DMS153 treated with DMSO at 0.1 percent for 48 hours (cell line): ENCODE data around the gene MAP2K5.

Experiments
- DNase-seq: peaks from one replicate; lab custom pipeline; 2025; ENCODE audit not compliant: unreplicated experiment; lab: John Stamatoyannopoulos, UW

The MAP2K5 gene

GRCh38 chr15:67746450-67746849, 203.9 kb downstream of the MAP2K5 start:
- DNase-seq = no peak

- no peak for DNase-seq
Observed at GRCh38 chr15:67747921-67748320, 205.4 kb downstream of the MAP2K5 start.

- no peak for DNase-seq
Observed at GRCh38 chr15:67750371-67750770, 207.9 kb downstream of the MAP2K5 start.

GRCh38 chr15:67753891-67754290, 211.4 kb downstream of the MAP2K5 start:
- no peak for DNase-seq

GRCh38 chr15:67755264-67755663, 212.8 kb downstream of the MAP2K5 start:
- DNase-seq = no peak

GRCh38 chr15:67755936-67756335, 213.4 kb downstream of the MAP2K5 start:
- no peak for DNase-seq

GRCh38 chr15:67758619-67759300, 216.3 kb downstream of the MAP2K5 start:
- no peak for DNase-seq

GRCh38 chr15:67760901-67761300, 218.4 kb downstream of the MAP2K5 start:
- DNase-seq = no peak

- DNase-seq = peak; percentile 9
Observed at GRCh38 chr15:67761343-67761742, 218.8 kb downstream of the MAP2K5 start.

GRCh38 chr15:67762610-67763368, 220.3 kb downstream of the MAP2K5 start:
- no peak for DNase-seq

GRCh38 chr15:67765701-67766100, 223.2 kb downstream of the MAP2K5 start:
- DNase-seq = no peak

- DNase-seq = no peak
Observed at GRCh38 chr15:67766968-67767367, 224.5 kb downstream of the MAP2K5 start.

- DNase-seq = no peak
Observed at GRCh38 chr15:67768313-67768977, 225.9 kb downstream of the MAP2K5 start.

GRCh38 chr15:67769497-67770357, 227.2 kb downstream of the MAP2K5 start:
- DNase-seq = no peak

- DNase-seq = no peak
Observed at GRCh38 chr15:67770358-67770628, 227.8 kb downstream of the MAP2K5 start.

- DNase-seq = no peak
Observed at GRCh38 chr15:67771189-67771800, 228.8 kb downstream of the MAP2K5 start.

GRCh38 chr15:67774626-67775025, 232.1 kb downstream of the MAP2K5 start:
- DNase-seq = no peak

GRCh38 chr15:67775250-67775649, 232.7 kb downstream of the MAP2K5 start:
- no peak for DNase-seq

GRCh38 chr15:67775998-67776397, 233.5 kb downstream of the MAP2K5 start:
- DNase-seq = no peak

GRCh38 chr15:67776600-67776999, 234.1 kb downstream of the MAP2K5 start:
- DNase-seq = no peak

- DNase-seq = no peak
Observed at GRCh38 chr15:67777071-67777470, 234.6 kb downstream of the MAP2K5 start.
